HEK293T (cell line): ENCODE data around the gene MAGEA8.
"Not testable (repeated sequence)": the region's sequence is repeated elsewhere in the genome, so short reads cannot be mapped to it uniquely, and the experiment has no call there.

Source experiments
- CTCF ChIA-PET: fragments of 350-600 bp; formaldehyde crosslinking; extraction: SDS; loops from one replicate; lab custom pipeline; 2021; ENCODE audit warnings: antibody characterized with exemption, inconsistent platforms; lab: Yijun Ruan, JAX
- POLR2A ChIA-PET: fragments of 350-600 bp; formaldehyde crosslinking; extraction: SDS; loops from one replicate; lab custom pipeline; 2020; ENCODE audit warnings: antibody characterized with exemption, inconsistent platforms; lab: Yijun Ruan, JAX
- DNase-seq: peaks from one replicate; pipeline ENCODE4 v3.0.0; 2012; ENCODE audit warnings: mixed read lengths; ENCODE audit errors: extremely low spot score
- ARNT ChIP-seq: fragments of 450-650 bp; IDR thresholded peaks from 2 replicates; pipeline ENCODE4 v1.6.1; 2017; ENCODE audit warnings: mild to moderate bottlenecking
- BHLHE40 ChIP-seq: fragments of 450-650 bp; IDR thresholded peaks from 2 replicates; pipeline ENCODE4 v1.6.1; 2016; ENCODE audit warnings: mild to moderate bottlenecking, moderate library complexity, borderline replicate concordance
- CTBP1 ChIP-seq: fragments of 450-650 bp; IDR thresholded peaks from 2 replicates; pipeline ENCODE4 v1.6.1; 2016; ENCODE audit warnings: borderline replicate concordance
- ELF4 ChIP-seq: fragments of 450-650 bp; IDR thresholded peaks from 2 replicates; pipeline ENCODE4 v1.6.1; 2017; ENCODE audit warnings: antibody characterized with exemption
- FOXA1 ChIP-seq: fragments of 450-650 bp; IDR thresholded peaks from 2 replicates; pipeline ENCODE4 v1.6.1; 2016; ENCODE audit warnings: mild to moderate bottlenecking
- FOXK2 ChIP-seq: fragments of 450-650 bp; IDR thresholded peaks from 2 replicates; pipeline ENCODE4 v1.6.1; 2016; ENCODE audit warnings: mild to moderate bottlenecking
- FOXM1 ChIP-seq: fragments of 450-650 bp; IDR thresholded peaks from 2 replicates; pipeline ENCODE4 v1.6.1; 2017; ENCODE audit warnings: mild to moderate bottlenecking, borderline replicate concordance
- HDGF ChIP-seq: fragments of 450-650 bp; IDR thresholded peaks from 2 replicates; pipeline ENCODE4 v1.6.1; 2017; ENCODE audit warnings: antibody characterized with exemption, borderline replicate concordance
- L3MBTL2 ChIP-seq: fragments of 450-650 bp; conservative IDR thresholded peaks from 2 replicates; pipeline ENCODE4 v1.6.1; 2016; ENCODE audit warnings: mild to moderate bottlenecking
- LEF1 ChIP-seq: fragments of 450-650 bp; IDR thresholded peaks from 2 replicates; pipeline ENCODE4 v1.6.1; 2017; ENCODE audit warnings: mild to moderate bottlenecking, borderline replicate concordance
- NFRKB ChIP-seq: fragments of 450-650 bp; IDR thresholded peaks from 2 replicates; pipeline ENCODE4 v1.6.1; 2016; ENCODE audit warnings: mild to moderate bottlenecking, moderate library complexity
- PKNOX1 ChIP-seq: fragments of 450-650 bp; IDR thresholded peaks from 2 replicates; pipeline ENCODE4 v1.6.1; 2016
- SP1 ChIP-seq: fragments of 450-650 bp; IDR thresholded peaks from 2 replicates; pipeline ENCODE4 v1.6.1; 2017
- SUZ12 ChIP-seq: fragments of 450-650 bp; IDR thresholded peaks from 2 replicates; pipeline ENCODE4 v1.6.1; 2016; ENCODE audit warnings: mild to moderate bottlenecking
- TARDBP ChIP-seq: fragments of 450-650 bp; IDR thresholded peaks from 2 replicates; pipeline ENCODE4 v1.6.1; 2016
- ZNF384 ChIP-seq: fragments of 450-650 bp; IDR thresholded peaks from 2 replicates; pipeline ENCODE4 v1.6.1; 2016

MAGEA8 gene

DNA sequence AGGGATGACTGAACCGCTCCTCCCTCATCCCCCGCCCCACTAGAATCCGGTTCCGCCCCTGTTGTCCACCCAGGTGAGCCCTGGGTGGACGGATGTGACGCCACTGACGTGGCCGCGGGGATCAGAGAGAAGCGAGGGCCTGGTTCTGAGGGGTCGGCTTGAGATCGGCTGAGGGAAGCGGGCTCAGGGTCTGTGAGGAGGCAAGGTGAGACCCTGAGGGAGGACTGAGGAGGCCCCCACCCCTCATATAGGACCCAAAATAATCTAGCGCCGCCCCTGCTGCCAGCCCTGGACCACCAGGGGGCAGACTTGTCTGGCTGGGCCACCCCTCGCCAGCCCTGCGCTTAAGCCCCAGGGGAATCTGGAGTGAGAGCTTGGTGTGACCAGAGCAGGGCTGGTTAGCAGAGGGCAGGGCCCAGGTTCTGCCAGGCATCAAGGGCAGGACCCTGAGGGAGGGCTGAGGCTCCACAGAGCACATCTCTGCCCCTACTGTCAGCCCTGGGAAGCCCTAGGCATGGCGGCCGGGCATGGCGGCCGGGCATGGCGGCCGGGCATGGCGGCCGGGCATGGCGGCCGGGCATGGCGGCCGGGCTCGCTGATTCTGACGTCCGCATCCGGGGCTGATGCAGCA is at the start of gene MAGEA8:
MAGEA8 (plus strand) TSS at position 103 of the 631 bp plus-strand sequence. CDS start 3,090 bp downstream, outside the sequence.
- POLR2A ChIA-PET = no interaction called here
- CTCF ChIA-PET = no interaction called here
- TF ChIP-seq LEF1 (no peak), FOXK2 (no peak), ZNF384 (no peak), ARNT (no peak), FOXM1 (no peak), ELF4 (no peak), CTBP1 (no peak), L3MBTL2 (no peak), NFRKB (no peak), TARDBP (no peak), SUZ12 (no peak), FOXA1 (no peak), PKNOX1 (no peak), SP1 (no peak), BHLHE40 (no peak), HDGF (no peak)
- DNase-seq = no peak

DNA sequence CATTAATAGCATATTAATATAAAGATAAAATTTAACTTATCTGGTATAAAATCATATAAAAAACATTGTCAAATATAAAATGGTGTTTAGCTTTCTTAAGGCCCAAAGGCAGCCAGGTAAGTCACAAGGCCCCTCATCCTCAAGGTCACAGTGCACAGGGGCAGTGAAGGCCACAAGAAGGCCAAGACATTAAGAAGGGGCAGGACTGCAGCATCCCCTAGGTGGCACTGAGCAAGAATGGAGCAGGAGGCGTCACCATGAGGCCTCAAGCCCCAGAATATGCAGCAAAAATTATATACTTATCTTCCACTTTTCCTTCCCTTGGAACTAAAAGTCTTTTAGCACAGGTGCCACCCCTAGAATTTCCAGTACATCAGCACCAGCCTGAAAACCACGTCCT is 49.5 kb upstream of the MAGEA8 start:
- ChIA-PET POLR2A (no interaction called here), CTCF (no interaction called here)
- TF ChIP-seq CTBP1 (no peak), SP1 (no peak), SUZ12 (no peak), L3MBTL2 (no peak), ZNF384 (no peak), NFRKB (no peak), FOXK2 (no peak), PKNOX1 (no peak), BHLHE40 (no peak)
- DNase-seq = no peak

GRCh38 chrX:149836728-149837127 is 44.3 kb upstream of the MAGEA8 start:
- DNase-seq, CTCF ChIA-PET, POLR2A ChIA-PET: not testable (repeated sequence)

DNA sequence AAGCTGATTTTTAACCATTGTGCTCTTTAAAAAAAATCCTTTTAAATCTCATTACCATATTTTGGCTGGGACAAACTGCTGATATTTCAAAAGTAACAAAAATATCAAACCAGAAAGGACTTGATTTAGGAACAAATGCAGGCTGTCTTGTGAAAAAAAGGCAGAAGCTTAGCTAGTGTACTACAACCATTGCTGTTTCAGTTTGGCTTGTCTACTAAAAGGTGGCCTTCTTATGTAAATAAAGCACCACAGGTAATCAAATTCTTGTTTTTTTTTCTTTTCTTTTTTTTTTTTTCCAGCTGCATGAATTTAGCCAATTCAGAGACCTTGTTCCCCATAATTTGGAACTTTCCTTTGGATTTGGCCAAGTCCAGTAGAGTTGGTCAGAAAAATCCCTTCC is 43.8 kb upstream of the MAGEA8 start:
- TF ChIP-seq FOXK2 (no peak), CTBP1 (no peak), LEF1 (no peak), FOXM1 (no peak), BHLHE40 (no peak), FOXA1 (no peak), ARNT (no peak), ELF4 (no peak), TARDBP (no peak), HDGF (no peak), ZNF384 (no peak), NFRKB (no peak)
- DNase-seq = no peak
- CTCF ChIA-PET = interaction anchor here (0.6 kb wide), 1 partner anchor 34 kb away, joined by 3 read pairs; no protein-coding TSS in a partner anchor
- POLR2A ChIA-PET = no interaction called here

DNA sequence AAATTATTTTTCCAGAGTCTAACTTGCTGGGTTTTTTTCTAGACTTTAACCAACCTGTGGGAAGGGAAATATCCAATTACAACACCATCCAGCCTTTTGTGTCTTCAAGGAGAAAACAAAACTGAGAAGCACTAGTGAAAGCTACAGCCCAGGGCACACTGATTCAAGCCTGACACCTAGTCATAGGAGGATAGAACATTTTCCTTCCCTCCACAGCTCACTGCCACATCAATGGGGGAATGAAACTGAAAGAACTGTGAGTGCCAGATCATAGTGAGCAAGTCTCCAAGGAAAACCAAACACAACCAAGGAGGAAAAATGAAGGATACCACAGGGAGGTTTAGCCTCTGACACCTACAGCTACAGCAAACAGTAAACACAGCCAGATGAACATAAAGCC is 43.3 kb upstream of the MAGEA8 start:
- DNase-seq = no peak
- ChIA-PET POLR2A (no interaction called here), CTCF (interaction anchor here (0.6 kb wide), 1 partner anchor 34 kb away, joined by 3 read pairs; no protein-coding TSS in a partner anchor)
- no peak for TF ChIP-seq ZNF384
- no peak for TF ChIP-seq SP1
- no peak for TF ChIP-seq PKNOX1
- no peak for TF ChIP-seq NFRKB

DNA sequence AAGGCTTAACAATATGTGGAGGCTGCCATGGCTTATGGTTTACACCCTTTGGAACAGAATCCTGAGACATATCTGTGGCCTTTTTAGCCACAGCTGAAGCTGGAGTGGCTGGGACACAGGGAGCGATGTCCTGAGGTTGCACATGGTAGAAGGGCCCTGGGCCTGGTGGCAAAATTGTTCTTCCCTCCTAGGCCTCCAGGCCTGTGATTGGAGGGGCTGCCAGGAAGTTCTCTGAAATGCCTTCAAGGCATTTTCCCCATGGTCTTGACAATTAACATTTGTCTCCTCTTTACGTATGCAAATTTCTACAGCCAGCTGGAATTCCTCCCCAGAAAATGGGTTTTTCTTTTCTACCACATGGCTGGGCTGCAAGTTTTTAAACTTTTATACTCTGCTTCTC is 39.1 kb upstream of the MAGEA8 start:
- no peak for TF ChIP-seq ELF4
- no peak for TF ChIP-seq ZNF384
- no peak for TF ChIP-seq FOXM1
- no peak for TF ChIP-seq CTBP1
- TF ChIP-seq PKNOX1 = no peak
- no peak for TF ChIP-seq SUZ12
- CTCF ChIA-PET = no interaction called here
- POLR2A ChIA-PET = no interaction called here
- no peak for DNase-seq
